HepG2 (cell line): Measurements from ENCODE around the gene ZFP36L2. TPM values are rescaled to one million over a fixed set of nuclear protein-coding genes. Genes with fewer than 3 reads are reported as not detected.

ENCODE experiments used
- ARNT2 ChIP-seq: sonication (generic); formaldehyde crosslinking; IDR thresholded peaks from 2 replicates; pipeline ENCODE4 v1.8.0; 2022; ENCODE audit warnings: mild to moderate bottlenecking, low read depth, missing genetic modification reagents, moderate library complexity
- CBFB ChIP-seq: sonication (generic); formaldehyde crosslinking; IDR thresholded peaks from 2 replicates; pipeline ENCODE4 v1.4.0; 2020; ENCODE audit warnings: missing genetic modification reagents
- CEBPB ChIP-seq: IDR thresholded peaks from 2 replicates; pipeline ENCODE4 v1.6.1; 2011; ENCODE audit warnings: low read depth, low read length, improper control_type of control experiment, borderline replicate concordance
- NFAT5 ChIP-seq: sonication (generic); formaldehyde crosslinking; IDR thresholded peaks from 2 replicates; pipeline ENCODE4 v1.4.0; 2020; ENCODE audit warnings: missing genetic modification reagents
- ZC3H4 ChIP-seq: sonication (generic); formaldehyde crosslinking; IDR thresholded peaks from 2 replicates; pipeline ENCODE4 v1.4.0; 2020; ENCODE audit warnings: missing genetic modification reagents, borderline replicate concordance
- ZFP82 ChIP-seq: sonication (generic); formaldehyde crosslinking; IDR thresholded peaks from 2 replicates; pipeline ENCODE4 v1.5.1; 2020; ENCODE audit warnings: mild to moderate bottlenecking, missing genetic modification reagents, borderline replicate concordance
- ZFX ChIP-seq: sonication (generic); formaldehyde crosslinking; IDR thresholded peaks from 2 replicates; pipeline ENCODE4 v1.4.0; 2020; ENCODE audit warnings: mild to moderate bottlenecking, low read depth, missing genetic modification reagents, moderate library complexity
- ZGPAT ChIP-seq: IDR thresholded peaks from 2 replicates; pipeline ENCODE4 v1.6.1; 2016; ENCODE audit warnings: mild to moderate bottlenecking
- ZMYM2 ChIP-seq: sonication (generic); formaldehyde crosslinking; IDR thresholded peaks from 2 replicates; pipeline ENCODE4 v1.8.0; 2022; ENCODE audit warnings: mild to moderate bottlenecking, missing genetic modification reagents
- ZNF501 ChIP-seq: sonication (generic); formaldehyde crosslinking; IDR thresholded peaks from 2 replicates; pipeline ENCODE4 v1.5.1; 2020; ENCODE audit warnings: mild to moderate bottlenecking, moderate library complexity, missing genetic modification reagents
- ZNF790 ChIP-seq: sonication (generic); formaldehyde crosslinking; IDR thresholded peaks from 2 replicates; pipeline ENCODE4 v1.8.0; 2022; ENCODE audit warnings: missing genetic modification reagents, mild to moderate bottlenecking, borderline replicate concordance
- ZNF850 ChIP-seq: sonication (generic); formaldehyde crosslinking; conservative IDR thresholded peaks from 2 replicates; pipeline ENCODE4 v1.9.0; 2021; ENCODE audit warnings: mild to moderate bottlenecking, missing genetic modification reagents
- ZSCAN31 ChIP-seq: sonication (generic); formaldehyde crosslinking; IDR thresholded peaks from 2 replicates; pipeline ENCODE4 v1.5.0; 2020; ENCODE audit warnings: low read depth, mild to moderate bottlenecking, missing genetic modification reagents
- ZZZ3 ChIP-seq: sonication (generic); formaldehyde crosslinking; IDR thresholded peaks from 2 replicates; pipeline ENCODE4 v1.4.0; 2020; ENCODE audit warnings: missing genetic modification reagents, mild to moderate bottlenecking, borderline replicate concordance
- polyA plus RNA-seq, 8 experiments: library from polyadenylated mRNA; depleted of rRNA in 3 of 8; stranded (reverse) in 7 of 8; unstranded in 1 of 8; fragments of >200 nt; fragmentation: Illumina TruSeq in 4 of 8; extraction: Trizol in 4 of 8; gene quantifications; 2 replicates each; pipeline versions ENCODE4 v1.2.1 to v1.2.3, GENCODE V29; 2011 to 2016; ENCODE audit warnings: low read depth in 4 of 8, missing spikeins in 1 of 8, mixed read lengths in 1 of 8; ENCODE audit not compliant: insufficient read depth in 1 of 8
- total RNA-seq, 5 experiments: library from RNA; depleted of rRNA; stranded (reverse); fragments of >200 nt; fragmentation: Illumina TruSeq; extraction: Trizol; gene quantifications; 2 replicates each; pipeline ENCODE4 v1.2.3, GENCODE V29; 2016; ENCODE audit warnings: low read depth in 1 of 5
- TF ChIP-seq, protein P1 (sequence below): sonication (generic); formaldehyde crosslinking; conservative IDR thresholded peaks from 2 replicates; pipeline ENCODE4 v1.8.0; 2022; ENCODE audit warnings: low read depth, missing genetic modification reagents

ZFP36L2 gene
- total and polyA plus RNA-seq, 2 of the 13 experiments (the other 11 are each of a cell fraction or from before 2014, with no cell fraction given) = 11.2 to 21.8 TPM

DNA sequence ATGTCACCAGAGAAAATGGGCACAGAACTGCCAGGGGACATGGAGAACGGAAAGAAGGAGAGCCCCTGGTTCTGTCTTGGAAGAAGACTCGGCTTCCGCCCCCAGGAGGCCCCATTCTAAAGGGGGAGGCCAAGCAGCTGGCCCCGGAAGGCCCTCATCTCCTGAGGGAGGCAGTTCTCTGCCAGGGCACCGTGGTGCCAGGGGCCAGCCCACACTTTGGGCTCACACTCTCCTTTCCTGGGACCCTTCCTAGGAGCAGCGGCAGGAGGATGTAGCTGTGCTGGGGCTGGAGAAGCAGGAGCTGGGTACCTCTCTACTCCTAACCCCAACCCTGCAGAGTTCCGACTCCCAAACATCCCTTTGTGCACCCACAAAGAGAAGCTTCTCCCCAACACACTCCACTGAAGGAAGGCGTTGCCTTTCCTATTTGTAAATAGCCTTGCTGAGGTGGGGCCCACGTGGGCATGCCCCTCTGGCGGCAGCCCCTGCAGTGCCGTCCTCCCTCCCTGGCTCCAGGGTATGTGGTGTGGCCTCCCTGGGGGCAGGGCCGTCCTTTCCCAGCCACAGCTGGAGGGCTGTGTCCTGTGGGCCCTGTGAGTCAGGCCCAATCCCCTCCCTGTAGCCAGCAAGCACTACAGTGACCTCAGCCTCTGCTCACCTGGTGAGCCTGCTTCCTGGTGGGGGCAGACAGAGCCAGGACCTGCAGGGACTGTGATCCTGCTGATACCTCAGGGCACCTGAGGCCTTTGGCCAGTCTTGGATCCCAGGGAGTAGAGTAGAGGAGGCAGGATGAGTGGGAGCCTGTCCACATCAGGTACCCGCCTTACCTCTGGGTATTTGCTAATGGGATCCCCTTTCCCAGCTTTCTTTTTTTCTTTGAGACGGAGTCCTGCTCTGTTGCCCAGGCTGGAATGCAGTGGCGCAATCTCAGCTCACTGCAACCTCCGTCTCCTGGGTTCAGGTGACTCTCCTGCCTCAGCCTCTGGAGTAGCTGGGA, 26.6 kb downstream of the ZFP36L2 start (continued):
- 0 out of 2 replicates have a peak, but pooled peaks have one; percentile 79 for TF ChIP-seq ZNF790 (CRISPR knock-in tag)
- no peak for TF ChIP-seq ZZZ3 (CRISPR knock-in tag)
- TF ChIP-seq CBFB (CRISPR knock-in tag) = peak; percentile 51; the same call in 1 of the 2 replicates
- TF ChIP-seq ZMYM2 = peak; percentile 13
- TF ChIP-seq ZNF850 = no peak
- peak; percentile 56; the same call in 1 of the 2 replicates for TF ChIP-seq NFAT5
- 0 out of 2 replicates have a peak, but pooled peaks have one; percentile 29 for TF ChIP-seq ARNT2
- TF ChIP-seq ZGPAT = peak; percentile 70; the same call in 1 of the 2 replicates
- no peak for TF ChIP-seq ZC3H4 (CRISPR knock-in tag)
- no peak for TF ChIP-seq ZFP82 (CRISPR knock-in tag)
- TF ChIP-seq, protein P1, sequence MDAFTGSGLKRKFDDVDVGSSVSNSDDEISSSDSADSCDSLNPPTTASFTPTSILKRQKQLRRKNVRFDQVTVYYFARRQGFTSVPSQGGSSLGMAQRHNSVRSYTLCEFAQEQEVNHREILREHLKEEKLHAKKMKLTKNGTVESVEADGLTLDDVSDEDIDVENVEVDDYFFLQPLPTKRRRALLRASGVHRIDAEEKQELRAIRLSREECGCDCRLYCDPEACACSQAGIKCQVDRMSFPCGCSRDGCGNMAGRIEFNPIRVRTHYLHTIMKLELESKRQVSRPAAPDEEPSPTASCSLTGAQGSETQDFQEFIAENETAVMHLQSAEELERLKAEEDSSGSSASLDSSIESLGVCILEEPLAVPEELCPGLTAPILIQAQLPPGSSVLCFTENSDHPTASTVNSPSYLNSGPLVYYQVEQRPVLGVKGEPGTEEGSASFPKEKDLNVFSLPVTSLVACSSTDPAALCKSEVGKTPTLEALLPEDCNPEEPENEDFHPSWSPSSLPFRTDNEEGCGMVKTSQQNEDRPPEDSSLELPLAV (CRISPR knock-in tag) = no peak
- peak; percentile 48; the same call in 1 of the 2 replicates for TF ChIP-seq CEBPB
- TF ChIP-seq ZSCAN31 = peak; percentile 81; the same call in 1 of the 2 replicates
- TF ChIP-seq ZNF501 (CRISPR knock-in tag) = peak; percentile 69
- peak; percentile 95 for TF ChIP-seq ZFX (CRISPR knock-in tag)
